HG03097 (cell line): Measurements from ENCODE around the gene TRMT2A.

Experiments
- ATAC-seq: cut with Tn5 transposase; IDR thresholded peaks from one replicate; pipeline ENCODE4 v1.9.1; 2021; ENCODE audit not compliant: unreplicated experiment, low FRiP score

TRMT2A gene

DNA sequence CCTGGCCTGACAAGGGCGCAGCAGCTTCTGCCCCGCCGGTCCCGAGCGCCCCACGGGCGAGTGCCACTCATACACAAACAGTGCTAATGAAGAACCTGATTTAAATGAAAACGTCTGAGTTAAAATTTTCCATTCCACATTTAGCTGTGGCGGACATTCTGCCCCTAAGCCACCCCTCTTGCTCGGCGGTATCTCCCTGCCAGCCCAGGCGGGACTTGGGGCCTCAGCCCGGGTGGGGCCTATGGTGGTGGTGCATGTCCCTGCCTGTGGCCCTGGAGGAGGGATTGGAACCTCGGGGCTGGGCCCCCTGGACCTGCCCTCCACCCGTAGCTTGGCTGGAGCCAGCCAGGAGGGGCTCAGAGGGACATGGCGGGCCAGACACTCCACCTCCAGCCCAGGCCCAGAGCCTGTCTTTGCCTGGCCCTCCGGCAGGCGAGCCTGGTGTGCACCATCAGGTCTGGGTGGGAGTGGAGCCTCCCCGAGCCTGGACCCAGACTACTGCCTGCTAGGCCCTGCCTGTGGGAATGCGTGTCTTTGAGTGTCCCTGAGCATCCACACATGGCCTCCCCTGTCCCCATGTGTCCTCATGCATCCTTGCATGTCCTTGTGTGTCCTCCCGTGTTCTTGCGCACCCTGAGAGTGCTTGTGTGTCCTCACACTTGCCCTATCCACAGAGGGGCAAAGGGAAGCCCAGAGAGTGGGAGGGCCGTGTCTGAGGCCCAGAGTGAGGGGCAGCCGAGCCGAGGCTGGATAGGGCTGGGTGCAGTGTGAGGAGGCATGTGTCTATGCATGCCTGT is 19.0 kb upstream of the TRMT2A start:
- no peak for ATAC-seq

- ATAC-seq: no peak
Observed at GRCh38 chr22:20135265-20135664, 18.2 kb upstream of the TRMT2A start.

DNA sequence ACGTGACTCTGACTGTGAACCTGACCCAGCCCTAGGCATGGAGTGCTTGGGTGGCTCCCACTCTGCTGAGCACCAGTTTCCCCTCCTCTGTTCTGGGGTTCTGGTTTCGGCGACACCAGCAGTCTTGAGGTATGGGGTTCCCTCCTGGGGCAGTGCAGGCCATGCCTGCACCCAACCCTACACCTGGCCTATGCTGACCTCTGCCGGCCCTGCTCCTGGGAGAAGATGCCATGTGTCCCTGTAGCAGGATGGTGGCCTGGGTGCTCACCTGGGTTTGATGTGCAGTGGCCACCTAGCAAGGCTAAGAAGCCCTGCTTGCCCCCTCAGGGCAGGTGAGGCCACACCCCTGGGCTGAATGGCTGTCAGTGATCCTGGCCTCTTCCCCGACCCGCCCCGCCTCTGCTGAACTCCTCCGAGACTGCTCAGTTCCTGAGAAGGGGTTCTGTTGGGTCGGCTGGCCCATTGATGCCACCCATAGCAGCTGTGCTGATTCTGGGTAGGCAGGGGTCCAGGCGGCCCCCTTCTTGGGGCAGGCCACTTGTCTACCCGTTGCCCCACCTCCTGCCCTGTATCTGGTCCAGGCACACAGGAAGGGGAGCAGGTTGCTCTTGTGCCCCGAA is 17.0 kb upstream of the TRMT2A start:
- ATAC-seq: no peak

GRCh38 chr22:20132686-20133246 is 15.7 kb upstream of the TRMT2A start:
- ATAC-seq: no peak

DNA sequence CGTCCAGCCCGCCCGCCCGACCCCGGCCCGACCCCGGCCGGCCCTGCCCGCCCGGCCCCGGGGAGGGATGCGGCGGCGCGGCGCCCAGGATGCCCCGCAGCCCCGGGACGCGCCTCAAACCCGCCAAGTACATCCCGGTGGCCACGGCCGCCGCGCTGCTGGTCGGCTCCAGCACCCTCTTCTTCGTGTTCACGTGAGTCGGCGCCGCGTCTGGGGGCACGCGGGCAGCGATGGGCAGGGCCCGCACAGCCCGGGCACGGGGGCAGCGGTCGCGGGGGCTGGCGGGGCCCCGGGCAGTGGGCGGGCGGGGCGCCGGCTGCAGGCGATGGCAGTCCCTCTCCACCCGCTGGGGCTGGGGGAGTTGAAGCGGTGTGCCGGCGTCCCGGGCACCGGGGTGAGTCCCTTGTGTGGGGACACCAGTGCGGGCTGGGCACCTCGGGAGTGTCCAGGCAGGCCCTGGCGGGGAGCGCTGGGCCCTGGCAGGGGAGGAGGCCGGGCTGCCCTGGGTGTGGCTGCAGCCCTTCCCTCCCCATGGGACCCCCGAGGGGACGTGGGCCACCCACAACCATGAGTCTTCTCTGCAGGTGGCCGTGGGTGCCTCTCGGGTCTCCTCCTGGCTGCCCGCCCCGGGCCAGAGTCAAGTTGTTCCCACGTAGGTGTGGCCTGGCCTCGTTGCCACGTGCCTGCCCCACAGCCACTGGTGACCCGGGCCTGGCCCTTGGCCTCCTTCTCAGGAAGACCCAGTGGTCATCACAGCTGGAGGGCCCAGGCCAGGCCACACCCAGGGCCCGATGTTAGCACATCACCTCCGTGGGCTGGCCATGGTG is 15.0 kb upstream of the TRMT2A start:
- peak; percentile 2 for ATAC-seq

- peak; percentile 22 for ATAC-seq
Observed at GRCh38 chr22:20131597-20131858, 14.5 kb upstream of the TRMT2A start, which contains the start of gene ZDHHC8. TSS of gene ZDHHC8 (plus strand) at chr22:20131804. CDS start at chr22:20131948, 144 bp downstream.

GRCh38 chr22:20130731-20131596 is 13.9 kb upstream of the TRMT2A start:
- ATAC-seq: peak; percentile 45

- ATAC-seq: no peak
Observed at GRCh38 chr22:20130319-20130718, 13.3 kb upstream of the TRMT2A start.

DNA sequence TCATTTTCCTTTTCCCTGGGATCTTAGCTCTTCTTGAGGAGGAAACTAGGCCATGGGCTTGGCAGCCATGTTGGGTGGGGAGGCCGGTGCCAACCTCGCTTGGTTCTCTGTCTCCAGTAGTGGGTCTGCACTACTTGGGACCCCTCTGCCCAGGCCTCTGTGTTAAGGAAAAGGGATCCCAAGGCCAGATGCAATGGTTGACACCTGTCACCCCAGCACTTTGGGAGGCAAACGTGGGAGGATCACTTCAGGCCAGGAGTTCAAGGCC is 12.7 kb upstream of the TRMT2A start:
- no peak for ATAC-seq

- ATAC-seq: no peak
Observed at GRCh38 chr22:20128902-20129746, 12.1 kb upstream of the TRMT2A start.

DNA sequence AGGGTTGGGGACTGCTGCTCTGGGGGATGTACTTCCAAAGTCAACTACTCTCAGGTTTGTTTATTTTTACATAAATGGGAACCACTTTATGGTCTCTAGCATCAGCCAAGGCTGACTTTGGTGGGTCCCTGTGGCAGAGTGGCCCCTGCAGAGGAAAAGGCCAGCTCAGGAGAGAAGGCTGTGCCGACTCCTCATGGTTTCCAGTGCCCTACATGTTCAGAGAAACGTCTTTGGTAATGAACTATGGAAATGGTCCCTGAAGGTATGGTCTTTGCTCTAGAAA is 11.5 kb upstream of the TRMT2A start:
- no peak for ATAC-seq

DNA sequence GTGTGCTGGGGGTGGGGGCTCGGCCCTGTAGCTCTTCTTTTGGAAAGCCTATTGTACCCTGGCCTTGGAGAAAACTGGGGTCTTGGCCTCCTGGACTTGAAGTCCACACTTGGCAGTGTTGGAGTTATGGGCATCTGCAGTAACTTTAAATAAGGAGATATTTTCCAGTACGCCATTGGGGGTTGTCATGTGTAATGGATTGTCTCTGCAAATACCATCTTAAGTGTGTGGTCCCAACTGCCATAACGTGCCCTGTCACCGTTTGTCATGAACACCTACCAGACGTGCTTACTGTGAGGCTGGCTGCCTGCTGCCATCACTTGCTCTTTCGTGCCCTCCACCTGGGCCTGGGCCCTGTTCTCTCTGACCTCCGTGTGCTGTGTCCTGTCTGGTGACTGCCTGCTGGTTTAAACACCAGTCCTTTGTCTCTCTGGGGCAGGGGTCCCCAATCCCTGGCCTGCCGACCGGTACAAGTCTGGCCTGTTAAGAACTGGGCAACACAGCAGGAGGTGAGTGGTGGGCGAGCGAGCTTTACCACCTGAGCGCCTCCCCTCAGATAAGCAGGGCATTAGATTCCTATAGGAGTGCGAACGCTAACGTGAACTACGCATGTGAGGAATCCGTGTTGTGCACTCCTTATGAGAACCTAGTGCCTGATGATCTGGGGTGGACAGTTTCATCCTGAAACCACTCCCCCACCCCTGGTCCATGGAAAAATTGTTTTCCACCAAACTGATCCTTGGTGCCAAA is 11.0 kb upstream of the TRMT2A start:
- no peak for ATAC-seq

DNA sequence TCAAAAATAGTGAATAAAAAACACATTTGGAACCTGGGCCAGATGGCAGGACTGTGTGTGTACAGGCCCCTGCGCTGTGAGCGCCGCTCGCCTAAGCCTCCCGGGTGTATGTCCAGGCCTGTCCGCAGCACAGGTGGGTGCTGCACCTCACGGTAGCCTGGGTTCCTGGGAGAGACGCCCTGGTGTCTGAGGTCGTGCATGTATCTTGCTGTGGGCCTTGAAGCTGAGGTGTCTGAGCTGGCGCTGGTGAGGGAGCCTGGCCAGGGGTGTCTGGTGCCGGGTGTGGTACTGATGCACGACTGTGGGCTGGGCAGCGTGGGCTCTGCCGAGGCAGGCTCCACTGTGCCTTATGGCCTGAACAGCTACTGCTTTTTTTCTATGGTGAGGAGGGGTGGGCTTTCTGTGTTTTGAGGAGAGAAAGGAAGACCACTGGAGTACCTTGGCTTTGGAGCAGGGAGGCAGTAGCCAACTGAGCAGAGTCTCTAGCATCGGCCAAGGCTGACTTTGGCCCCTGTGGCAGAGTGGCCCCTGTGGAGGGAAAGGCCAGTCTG is 10.4 kb upstream of the TRMT2A start:
- no peak for ATAC-seq

GRCh38 chr22:20126284-20127029 is 9.4 kb upstream of the TRMT2A start:
- ATAC-seq: no peak

GRCh38 chr22:20125201-20126174 is 8.5 kb upstream of the TRMT2A start:
- no peak for ATAC-seq

DNA sequence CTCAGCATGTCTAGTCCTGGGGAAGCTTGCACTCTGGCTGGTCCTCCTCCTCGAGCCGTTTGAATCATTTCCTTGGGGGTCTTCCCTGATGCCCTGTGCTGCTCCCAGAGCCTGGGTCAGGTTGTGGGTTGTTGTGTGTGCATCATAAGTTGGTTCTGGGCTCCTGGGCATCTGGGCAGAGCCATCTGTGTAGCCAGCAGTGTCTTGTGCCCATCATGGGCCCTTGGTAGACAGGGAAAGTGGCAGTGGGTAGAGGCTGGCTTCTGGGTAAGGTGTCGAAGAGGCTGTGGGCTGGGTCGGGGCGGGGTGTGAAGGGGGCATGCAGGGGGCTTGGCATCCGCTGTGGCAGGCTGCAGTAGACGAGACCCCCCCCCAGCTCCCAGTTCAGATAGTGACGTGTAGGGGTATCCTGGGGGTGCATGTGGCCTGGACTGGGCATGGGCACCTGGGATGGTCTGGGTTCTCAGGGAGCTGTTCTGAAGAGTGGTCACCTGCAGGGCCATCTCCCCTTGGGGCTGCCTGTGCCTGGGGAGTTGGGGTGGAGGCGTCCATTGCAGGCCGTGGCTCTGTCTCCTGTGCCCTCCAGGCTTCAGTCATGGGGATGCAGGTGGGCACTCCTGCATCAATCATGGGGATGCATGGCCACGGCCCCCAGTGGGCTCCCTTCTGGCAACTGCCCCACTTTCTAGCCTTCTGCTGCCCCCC is 7.2 kb upstream of the TRMT2A start:
- ATAC-seq: no peak
